NCI-H2171 treated with DMSO at 0.1 percent for 48 hours (cell line): ENCODE measurements around the gene IFT22.
"Not testable (repeated sequence)": the region's sequence is repeated elsewhere in the genome, so short reads cannot be mapped to it uniquely, and the experiment has no call there.

Experiments
- DNase-seq: peaks from one replicate; lab custom pipeline; 2025; lab: John Stamatoyannopoulos, UW

IFT22 gene

DNA sequence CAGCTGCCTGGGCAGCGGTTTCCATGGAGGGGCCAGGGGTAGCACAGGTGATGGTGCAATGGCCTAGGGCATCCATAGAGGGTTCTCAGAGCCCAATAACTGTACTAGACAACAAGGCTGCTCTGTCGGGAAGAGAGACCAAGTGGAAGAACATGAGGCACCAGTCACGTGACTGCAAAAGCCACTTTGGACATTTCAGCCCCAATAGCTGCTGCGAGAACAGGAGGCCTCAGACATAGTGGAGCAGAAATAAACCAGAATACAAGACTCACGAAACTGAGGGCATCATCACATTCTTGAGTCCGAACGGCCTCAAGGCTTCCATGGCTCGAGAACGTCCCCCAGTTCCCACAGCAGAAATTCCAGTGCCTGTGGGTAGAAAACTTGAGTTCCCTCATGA, 44.5 kb downstream of the IFT22 start:
- no peak for DNase-seq

GRCh38 chr7:101273206-101273605, 48.4 kb downstream of the IFT22 start:
- no peak for DNase-seq

GRCh38 chr7:101271021-101271420, 50.6 kb downstream of the IFT22 start:
- no peak for DNase-seq

GRCh38 chr7:101269664-101270063, 51.9 kb downstream of the IFT22 start:
- DNase-seq = no peak

- DNase-seq = no peak
Measured at GRCh38 chr7:101265622-101266516, 55.7 kb downstream of the IFT22 start.

GRCh38 chr7:101264102-101264706, 57.4 kb downstream of the IFT22 start:
- not testable (repeated sequence) for DNase-seq
